Retinal pigment epithelial cell (primary cell): ENCODE results near the gene SSR1.
"Not testable (repeated sequence)": the region's sequence is repeated elsewhere in the genome, so short reads cannot be mapped to it uniquely, and the experiment has no call there.

Experiments used
- DNase-seq: peaks from one replicate; pipeline ENCODE4 v3.0.0-alpha.2; 2010; ENCODE audit warnings: low read depth
- H3K4me3 ChIP-seq: 2 replicates; pipeline ENCODE4 v1.5.1; 2011; ENCODE audit warnings: mild to moderate bottlenecking, low read length, control low read depth, moderate library complexity
- TF ChIP-seq, protein P1 (sequence below): conservative IDR thresholded peaks from 2 replicates; pipeline ENCODE4 v1.5.1; 2011; ENCODE audit warnings: low read depth, low read length, control low read depth, inconsistent platforms

SSR1 gene

DNA sequence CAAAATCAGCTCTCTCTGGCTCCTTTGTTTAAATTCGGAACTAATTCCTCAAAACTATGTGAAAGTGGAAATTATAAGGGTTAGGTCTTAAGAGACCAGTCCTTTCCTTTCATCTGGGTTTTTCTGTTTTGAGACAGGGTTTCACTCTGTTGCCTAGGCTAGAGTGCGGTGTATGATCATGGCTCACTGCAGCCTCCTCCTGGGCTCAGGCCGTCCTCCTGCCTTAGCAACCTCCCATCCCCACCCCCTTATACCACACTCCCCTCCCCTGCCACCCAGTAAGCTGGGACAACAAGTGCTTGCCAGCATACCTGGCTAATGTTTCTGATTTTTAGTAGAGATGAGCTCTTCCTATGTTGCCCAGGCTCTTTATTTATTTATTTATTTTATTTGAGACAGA is 12.8 kb upstream of the SSR1 start:
- H3K4me3 ChIP-seq: no peak overlapping the region
- no peak for DNase-seq
- TF ChIP-seq, protein P1, sequence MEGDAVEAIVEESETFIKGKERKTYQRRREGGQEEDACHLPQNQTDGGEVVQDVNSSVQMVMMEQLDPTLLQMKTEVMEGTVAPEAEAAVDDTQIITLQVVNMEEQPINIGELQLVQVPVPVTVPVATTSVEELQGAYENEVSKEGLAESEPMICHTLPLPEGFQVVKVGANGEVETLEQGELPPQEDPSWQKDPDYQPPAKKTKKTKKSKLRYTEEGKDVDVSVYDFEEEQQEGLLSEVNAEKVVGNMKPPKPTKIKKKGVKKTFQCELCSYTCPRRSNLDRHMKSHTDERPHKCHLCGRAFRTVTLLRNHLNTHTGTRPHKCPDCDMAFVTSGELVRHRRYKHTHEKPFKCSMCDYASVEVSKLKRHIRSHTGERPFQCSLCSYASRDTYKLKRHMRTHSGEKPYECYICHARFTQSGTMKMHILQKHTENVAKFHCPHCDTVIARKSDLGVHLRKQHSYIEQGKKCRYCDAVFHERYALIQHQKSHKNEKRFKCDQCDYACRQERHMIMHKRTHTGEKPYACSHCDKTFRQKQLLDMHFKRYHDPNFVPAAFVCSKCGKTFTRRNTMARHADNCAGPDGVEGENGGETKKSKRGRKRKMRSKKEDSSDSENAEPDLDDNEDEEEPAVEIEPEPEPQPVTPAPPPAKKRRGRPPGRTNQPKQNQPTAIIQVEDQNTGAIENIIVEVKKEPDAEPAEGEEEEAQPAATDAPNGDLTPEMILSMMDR: no peak

DNA sequence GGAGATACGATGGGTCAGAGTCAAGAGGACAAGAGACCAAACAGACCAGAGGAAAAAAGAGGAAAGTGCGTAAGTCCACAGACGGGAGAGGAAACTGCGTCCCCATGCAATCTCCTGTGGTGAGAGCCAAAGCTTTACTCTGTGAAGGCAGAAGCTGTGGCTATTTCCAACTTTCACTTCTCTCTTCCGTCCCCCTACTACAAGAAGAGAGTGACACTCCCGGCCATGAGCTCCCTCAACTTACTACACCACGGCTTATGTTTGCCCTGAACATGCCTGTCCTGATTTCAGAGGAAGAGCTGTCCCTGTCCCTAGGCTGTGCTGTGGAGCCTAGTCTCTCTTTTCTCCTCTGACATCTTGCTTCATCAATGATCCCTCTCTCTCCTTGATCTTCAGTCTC is 11.5 kb upstream of the SSR1 start:
- TF ChIP-seq, protein P1: no peak
- DNase-seq: no peak
- H3K4me3 ChIP-seq: no peak overlapping the region

DNA sequence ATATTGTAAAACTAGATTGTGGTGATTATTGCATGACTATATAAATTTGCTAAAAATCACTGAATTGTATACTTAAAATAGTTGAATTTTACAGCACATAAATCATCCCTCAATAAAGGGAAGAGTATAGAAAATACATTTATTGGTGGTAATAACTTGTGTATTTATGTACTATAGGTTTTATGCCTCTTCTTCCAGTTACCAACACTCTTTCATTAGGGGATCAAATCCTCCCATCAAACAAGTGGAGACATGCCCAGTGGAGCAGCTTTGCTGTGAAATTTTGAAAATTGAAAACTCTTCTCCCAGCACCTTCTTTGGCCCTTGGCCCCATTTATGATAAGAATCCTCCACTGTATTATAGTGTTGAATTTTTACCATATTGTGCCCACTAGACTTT is 10.1 kb upstream of the SSR1 start:
- no peak overlapping the region for H3K4me3 ChIP-seq
- TF ChIP-seq, protein P1: no peak
- no peak for DNase-seq

DNA sequence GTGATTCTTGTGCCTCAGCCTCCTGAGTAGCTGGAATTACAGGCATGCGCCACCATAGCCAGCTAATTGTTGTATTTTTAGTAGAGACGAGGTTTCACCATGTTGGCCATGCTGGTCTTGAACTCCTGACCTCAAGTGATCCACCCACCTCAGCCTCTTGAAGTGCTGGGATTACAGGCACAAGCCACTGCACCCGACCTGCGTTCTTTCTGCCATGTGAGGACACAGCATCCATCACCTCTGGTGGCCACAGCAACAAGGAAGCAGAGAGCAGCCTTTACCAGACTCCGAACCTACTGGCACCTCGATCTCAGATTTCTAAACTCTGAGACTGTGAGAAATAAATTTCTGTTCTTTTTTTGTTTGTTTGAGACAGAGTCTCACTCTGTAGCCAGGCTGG is 8.9 kb upstream of the SSR1 start:
- not testable (repeated sequence) for DNase-seq, H3K4me3 ChIP-seq

DNA sequence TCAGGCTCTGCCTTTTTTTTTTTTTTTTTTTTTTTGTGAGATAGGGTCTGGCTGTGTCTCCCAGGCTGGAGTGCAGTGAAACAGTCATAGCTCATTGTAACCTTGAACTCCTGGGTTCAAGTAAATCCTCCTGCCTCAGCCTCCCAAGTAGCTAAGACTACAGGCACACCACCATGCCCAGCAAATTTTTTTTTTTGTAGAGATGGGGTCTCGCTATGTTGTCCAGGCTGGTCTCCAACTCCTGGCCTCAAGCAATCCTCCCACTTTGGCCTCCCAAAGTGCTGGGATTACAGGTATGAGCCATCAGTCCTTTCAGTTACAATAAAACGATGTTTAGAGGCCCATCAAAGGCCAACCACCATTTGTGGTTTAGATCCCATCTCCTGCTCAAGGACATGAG is 6.4 kb upstream of the SSR1 start:
- DNase-seq, H3K4me3 ChIP-seq: not testable (repeated sequence)

DNA sequence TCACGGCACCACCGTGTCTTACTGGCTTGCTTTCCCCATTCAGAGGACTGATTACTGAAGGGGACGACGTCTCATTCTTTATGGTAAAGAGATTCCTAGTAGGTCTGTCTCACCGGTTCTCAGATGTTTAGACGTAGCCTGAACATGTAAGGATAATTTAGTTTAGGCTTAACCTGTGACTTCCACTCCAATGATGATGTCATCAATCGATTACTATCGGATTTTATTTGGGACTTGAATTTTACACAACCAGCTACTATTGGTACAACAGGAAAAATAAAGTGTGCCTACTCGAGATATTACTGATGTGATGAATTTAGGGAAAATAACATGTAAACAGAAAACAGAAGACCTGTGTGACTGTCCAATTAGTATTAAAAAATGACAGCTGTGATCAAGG is 4.5 kb upstream of the SSR1 start:
- DNase-seq: no peak
- TF ChIP-seq, protein P1: no peak
- no peak overlapping the region for H3K4me3 ChIP-seq

DNA sequence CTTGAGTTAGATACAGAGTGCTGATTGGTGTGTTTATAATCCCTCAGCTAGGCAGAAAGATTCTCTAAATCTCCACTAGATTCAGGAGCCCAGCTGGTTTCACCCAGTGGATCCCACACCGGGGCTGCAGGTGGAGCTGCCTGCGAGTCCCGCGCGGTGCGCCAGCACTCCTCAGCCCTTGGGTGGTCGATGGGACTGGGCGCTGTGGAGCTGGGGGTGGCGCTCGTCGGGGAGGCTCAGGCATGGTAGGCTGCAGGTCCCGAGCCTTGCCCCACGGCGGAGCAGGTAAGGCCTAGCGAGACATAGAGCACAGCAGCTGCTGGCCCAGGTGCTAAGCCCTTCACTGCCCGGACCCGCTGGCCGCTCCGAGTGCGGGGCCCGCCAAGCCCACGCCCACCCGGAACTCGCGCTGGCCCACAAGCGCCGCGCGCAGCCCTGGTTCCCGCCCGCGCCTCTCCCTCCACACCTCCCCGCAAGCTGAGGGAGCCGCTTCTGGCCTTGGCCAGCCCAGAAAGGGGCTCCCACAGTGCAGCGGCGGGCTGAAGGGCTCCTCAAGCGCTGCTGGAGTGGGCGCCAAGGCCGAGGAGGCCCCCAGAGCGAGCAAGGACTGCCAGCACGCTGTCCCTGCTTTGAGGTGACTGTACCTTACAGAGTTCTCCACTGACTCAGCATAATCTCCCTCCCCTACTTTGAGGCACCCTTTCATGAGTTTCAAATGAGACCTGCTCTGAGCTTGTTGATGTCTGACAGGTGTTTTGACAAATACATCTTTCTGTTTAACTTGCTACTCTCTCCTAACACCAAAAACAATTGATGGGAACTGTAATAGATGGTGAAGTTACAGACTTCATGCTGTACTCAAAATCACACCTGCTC is 3.9 kb upstream of the SSR1 start:
- no peak for DNase-seq
- TF ChIP-seq, protein P1: no peak
- H3K4me3 ChIP-seq: no peak overlapping the region

DNA sequence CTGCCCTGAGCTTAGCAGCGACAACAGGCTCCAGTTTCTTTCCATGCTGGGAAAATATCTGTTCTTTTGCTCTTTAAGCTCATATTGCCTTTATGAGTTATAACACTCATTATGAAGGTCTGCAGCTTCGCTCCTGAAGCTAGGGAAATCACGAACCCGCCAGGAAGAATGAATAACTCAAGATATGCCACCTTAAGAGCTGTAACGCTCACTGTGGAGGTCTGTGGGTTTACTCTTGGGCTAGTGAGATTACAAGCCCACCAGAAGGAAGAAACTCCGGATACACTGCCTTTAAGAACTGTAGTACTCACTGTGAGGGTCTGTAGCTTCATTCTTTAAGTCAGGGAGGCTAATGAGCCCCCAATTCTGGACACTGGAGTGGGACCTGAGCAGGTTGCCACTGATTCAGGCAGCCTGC is 3.0 kb upstream of the SSR1 start:
- TF ChIP-seq, protein P1: no peak
- no peak for DNase-seq
- H3K4me3 ChIP-seq: no peak overlapping the region

DNA sequence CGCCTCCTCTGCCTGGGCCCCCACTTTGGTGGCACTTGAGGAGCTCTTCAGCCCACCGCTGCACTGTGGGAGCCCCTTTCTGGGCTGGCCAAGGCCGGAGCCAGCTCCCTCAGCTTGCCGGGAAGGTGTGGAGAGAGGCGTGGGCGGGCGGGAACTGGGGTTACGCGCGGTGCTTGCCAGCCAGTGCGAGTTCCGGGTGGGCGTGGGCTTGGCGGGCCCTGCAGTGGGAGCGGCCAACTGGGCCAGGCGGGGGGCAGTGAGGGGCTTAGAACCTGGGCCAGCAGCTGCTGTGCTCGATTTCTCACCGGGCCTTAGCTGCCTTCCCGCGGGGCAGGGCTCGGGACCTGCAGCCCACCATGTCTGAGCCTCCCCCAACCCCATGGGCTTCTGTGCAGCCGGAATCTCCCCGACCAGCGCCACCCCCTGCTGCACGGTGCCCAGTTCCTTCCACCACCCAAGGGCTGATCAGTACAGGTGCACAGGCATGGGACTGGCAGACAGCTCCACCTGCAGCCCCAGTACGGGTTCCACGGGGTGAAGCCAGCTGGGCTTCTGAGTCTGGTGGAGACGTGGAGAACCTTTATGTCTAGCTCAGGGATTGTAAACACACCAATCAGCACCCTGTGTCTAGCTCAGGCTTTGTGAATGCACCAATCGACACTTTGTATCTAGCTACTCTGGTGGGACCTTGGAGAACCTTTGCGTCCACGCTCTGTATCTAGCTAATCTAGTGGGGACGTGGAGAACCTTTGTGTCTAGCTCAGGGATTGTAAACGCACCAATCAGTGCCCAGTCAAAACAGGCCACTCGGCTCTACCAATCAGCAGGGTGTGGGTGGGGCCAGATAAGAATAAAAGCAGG is 2.3 kb upstream of the SSR1 start:
- DNase-seq, H3K4me3 ChIP-seq: not testable (repeated sequence)
